ENCODE measurements around the gene PHACTR1. TPM values are rescaled to one million over a fixed set of nuclear protein-coding genes. Genes with fewer than 3 reads are reported as not detected.

PHACTR1 gene
- polyA plus RNA-seq, 2 of the 4 experiments (the other 2 are of a cell fraction): not detected

DNA sequence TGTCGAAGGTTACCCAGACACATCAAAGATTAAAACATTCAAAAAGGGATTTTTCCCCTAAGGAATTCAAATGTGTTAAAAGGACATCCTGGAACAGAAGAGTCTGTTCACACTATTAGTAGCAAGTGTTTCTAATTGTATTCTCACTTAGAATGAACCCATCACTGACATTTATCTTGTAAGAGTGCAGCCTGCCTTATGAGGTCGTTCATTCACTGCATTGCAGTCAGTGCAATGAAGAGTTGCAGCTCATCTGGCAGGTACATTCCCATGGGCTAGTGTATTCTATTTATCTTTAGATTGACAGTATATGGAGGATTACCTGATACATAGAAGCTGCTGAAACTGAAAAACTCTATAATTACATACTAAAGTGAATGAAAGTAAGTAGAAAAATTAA lies 36.5 kb downstream of the PHACTR1 start:
- TF ChIP-seq NPAS2 (CRISPR knock-in tag; IDR thresholded peaks at IDR 0.05; ENCODE audit: borderline replicate concordance) (no peak), EHF (CRISPR knock-in tag; IDR thresholded peaks at IDR 0.05) (no peak), RAD21 (conservative IDR thresholded peaks at IDR 0.05 in 1 of 2, IDR thresholded peaks at IDR 0.05 in 1 of 2) (no peak), BHLHE40 (IDR thresholded peaks at IDR 0.05; ENCODE audit: low read depth, low read length) (no peak)
- Histone ChIP-seq H3K4me3 (no peak overlapping the region), H3K27ac (no peak overlapping the region), H3K9me3 (no peaks in the 10 kb centered on the region; the same call in 2 of the 3 replicates), H3K4me1 (no peaks in the 10 kb centered on the region), H3K4me2 (no peak overlapping the region)
- ChIA-PET CTCF (no interaction called here), POLR2A (no interaction called here)
- DNase-seq (ENCODE audit: low read depth in 1 of 2, low spot score in 1 of 2): no peak
- ATAC-seq: no peak
- no peak for FAIRE-seq
- WGBS (ENCODE audit: missing lambda C conversion rate): 13% methylated on average over 2 of the region's 2 CpGs

DNA sequence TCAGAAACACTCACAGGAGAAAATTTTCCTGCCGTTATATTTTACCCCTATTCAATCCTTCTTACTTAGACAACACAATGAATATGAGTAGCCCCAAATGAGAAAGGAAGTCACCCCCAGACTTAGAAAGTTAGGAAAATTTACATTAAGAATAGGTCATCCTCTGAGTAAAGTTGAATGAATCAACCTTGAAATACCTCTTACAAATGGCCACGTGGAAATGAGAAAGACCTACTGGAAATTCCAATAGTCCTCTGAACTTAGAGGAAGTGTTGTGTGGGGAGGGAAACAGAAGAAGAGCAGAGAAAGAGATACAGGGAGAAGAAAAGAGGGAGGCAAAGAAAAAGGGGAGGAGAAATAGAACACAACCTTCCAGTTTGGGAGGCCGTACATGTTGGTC lies 43.7 kb downstream of the PHACTR1 start:
- H3K4me1 ChIP-seq: no peaks in the 10 kb centered on the region
- no peak overlapping the region for H3K4me3 ChIP-seq
- no peak overlapping the region for H3K27ac ChIP-seq
- ChIA-PET CTCF (no interaction called here), POLR2A (no interaction called here)
- WGBS (ENCODE audit: missing lambda C conversion rate): 38% methylated on average over 3 of the region's 3 CpGs
- ATAC-seq: no peak
- FAIRE-seq: no peak
- TF ChIP-seq, protein P1, sequence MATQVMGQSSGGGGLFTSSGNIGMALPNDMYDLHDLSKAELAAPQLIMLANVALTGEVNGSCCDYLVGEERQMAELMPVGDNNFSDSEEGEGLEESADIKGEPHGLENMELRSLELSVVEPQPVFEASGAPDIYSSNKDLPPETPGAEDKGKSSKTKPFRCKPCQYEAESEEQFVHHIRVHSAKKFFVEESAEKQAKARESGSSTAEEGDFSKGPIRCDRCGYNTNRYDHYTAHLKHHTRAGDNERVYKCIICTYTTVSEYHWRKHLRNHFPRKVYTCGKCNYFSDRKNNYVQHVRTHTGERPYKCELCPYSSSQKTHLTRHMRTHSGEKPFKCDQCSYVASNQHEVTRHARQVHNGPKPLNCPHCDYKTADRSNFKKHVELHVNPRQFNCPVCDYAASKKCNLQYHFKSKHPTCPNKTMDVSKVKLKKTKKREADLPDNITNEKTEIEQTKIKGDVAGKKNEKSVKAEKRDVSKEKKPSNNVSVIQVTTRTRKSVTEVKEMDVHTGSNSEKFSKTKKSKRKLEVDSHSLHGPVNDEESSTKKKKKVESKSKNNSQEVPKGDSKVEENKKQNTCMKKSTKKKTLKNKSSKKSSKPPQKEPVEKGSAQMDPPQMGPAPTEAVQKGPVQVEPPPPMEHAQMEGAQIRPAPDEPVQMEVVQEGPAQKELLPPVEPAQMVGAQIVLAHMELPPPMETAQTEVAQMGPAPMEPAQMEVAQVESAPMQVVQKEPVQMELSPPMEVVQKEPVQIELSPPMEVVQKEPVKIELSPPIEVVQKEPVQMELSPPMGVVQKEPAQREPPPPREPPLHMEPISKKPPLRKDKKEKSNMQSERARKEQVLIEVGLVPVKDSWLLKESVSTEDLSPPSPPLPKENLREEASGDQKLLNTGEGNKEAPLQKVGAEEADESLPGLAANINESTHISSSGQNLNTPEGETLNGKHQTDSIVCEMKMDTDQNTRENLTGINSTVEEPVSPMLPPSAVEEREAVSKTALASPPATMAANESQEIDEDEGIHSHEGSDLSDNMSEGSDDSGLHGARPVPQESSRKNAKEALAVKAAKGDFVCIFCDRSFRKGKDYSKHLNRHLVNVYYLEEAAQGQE (IDR thresholded peaks at IDR 0.05): no peak
- no peak for TF ChIP-seq KDM5A (IDR thresholded peaks at IDR 0.05)
- no peak for TF ChIP-seq POLR2AphosphoS2 (conservative IDR thresholded peaks at IDR 0.05; ENCODE audit: low read length)
- TF ChIP-seq TFCP2L1 (CRISPR knock-in tag; IDR thresholded peaks at IDR 0.05): no peak
- TF ChIP-seq FOSB (CRISPR knock-in tag; IDR thresholded peaks at IDR 0.05): no peak
- TF ChIP-seq MAFK (IDR thresholded peaks at IDR 0.05; ENCODE audit: partially characterized antibody): no peak
- no peak for TF ChIP-seq ZSCAN20 (CRISPR knock-in tag; IDR thresholded peaks at IDR 0.05)
- TF ChIP-seq, protein P2, sequence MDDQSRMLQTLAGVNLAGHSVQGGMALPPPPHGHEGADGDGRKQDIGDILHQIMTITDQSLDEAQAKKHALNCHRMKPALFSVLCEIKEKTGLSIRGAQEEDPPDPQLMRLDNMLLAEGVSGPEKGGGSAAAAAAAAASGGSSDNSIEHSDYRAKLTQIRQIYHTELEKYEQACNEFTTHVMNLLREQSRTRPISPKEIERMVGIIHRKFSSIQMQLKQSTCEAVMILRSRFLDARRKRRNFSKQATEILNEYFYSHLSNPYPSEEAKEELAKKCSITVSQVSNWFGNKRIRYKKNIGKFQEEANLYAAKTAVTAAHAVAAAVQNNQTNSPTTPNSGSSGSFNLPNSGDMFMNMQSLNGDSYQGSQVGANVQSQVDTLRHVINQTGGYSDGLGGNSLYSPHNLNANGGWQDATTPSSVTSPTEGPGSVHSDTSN (IDR thresholded peaks at IDR 0.05): no peak
- no peak for TF ChIP-seq JUN (IDR thresholded peaks at IDR 0.05)
- TF ChIP-seq HEYL (CRISPR knock-in tag; IDR thresholded peaks at IDR 0.05): no peak
- TF ChIP-seq GATA3 (IDR thresholded peaks at IDR 0.05; ENCODE audit: borderline replicate concordance): no peak
- no peak for TF ChIP-seq CHD4 (IDR thresholded peaks at IDR 0.05; ENCODE audit: borderline replicate concordance)
- TF ChIP-seq, protein P3, sequence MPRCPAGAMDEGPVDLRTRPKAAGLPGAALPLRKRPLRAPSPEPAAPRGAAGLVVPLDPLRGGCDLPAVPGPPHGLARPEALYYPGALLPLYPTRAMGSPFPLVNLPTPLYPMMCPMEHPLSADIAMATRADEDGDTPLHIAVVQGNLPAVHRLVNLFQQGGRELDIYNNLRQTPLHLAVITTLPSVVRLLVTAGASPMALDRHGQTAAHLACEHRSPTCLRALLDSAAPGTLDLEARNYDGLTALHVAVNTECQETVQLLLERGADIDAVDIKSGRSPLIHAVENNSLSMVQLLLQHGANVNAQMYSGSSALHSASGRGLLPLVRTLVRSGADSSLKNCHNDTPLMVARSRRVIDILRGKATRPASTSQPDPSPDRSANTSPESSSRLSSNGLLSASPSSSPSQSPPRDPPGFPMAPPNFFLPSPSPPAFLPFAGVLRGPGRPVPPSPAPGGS (IDR thresholded peaks at IDR 0.05): no peak
- H3K4me2 ChIP-seq: no peak overlapping the region
- DNase-seq (ENCODE audit: low read depth in 1 of 2, low spot score in 1 of 2): no peak
- H3K9me3 ChIP-seq: no peaks in the 10 kb centered on the region

DNA sequence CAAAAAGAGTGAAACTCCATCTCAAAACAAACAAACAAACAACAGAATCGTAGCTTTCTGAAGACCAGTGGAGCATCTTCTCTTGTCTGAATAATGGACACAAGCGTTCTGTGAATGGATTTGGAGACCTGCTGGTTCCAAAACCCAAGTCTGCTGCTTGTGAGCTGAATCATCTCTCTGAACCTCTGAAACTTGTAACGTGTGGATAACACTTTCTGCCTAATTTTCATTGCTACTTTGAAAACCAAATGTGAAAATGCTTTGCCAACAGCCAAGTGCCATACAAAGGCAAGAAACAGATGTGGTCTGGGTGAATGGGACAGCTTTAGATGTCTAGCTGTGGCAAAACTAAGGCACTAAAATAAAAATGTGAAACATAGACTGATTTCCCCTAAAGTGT lies 44.3 kb downstream of the PHACTR1 start:
- Histone ChIP-seq H3K4me2 (no peak overlapping the region), H3K27ac (no peak overlapping the region), H3K4me1 (no peaks in the 10 kb centered on the region), H3K9me3 (no peaks in the 10 kb centered on the region), H3K4me3 (no peak overlapping the region)
- ChIA-PET CTCF (no interaction called here), POLR2A (no interaction called here)
- FAIRE-seq: no peak
- TF ChIP-seq JUNB (IDR thresholded peaks at IDR 0.05) (no peak), BHLHE40 (IDR thresholded peaks at IDR 0.05; ENCODE audit: low read depth, low read length) (no peak), CEBPB (IDR thresholded peaks at IDR 0.05) (no peak), TFCP2L1 (CRISPR knock-in tag; IDR thresholded peaks at IDR 0.05) (no peak), JUN (IDR thresholded peaks at IDR 0.05) (no peak), MYC (IDR thresholded peaks at IDR 0.05; ENCODE audit: borderline replicate concordance, low read length) (no peak), GATA3 (IDR thresholded peaks at IDR 0.05; ENCODE audit: borderline replicate concordance) (no peak)
- TF ChIP-seq, protein P4, sequence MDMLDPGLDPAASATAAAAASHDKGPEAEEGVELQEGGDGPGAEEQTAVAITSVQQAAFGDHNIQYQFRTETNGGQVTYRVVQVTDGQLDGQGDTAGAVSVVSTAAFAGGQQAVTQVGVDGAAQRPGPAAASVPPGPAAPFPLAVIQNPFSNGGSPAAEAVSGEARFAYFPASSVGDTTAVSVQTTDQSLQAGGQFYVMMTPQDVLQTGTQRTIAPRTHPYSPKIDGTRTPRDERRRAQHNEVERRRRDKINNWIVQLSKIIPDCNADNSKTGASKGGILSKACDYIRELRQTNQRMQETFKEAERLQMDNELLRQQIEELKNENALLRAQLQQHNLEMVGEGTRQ (IDR thresholded peaks at IDR 0.05): no peak
- WGBS (ENCODE audit: missing lambda C conversion rate): 18% methylated on average over 3 of the region's 3 CpGs
- ATAC-seq: no peak
- no peak for DNase-seq (ENCODE audit: low read depth in 1 of 2, low spot score in 1 of 2)

Data from A549 (cell line).